ENCODE data around the gene ANKRD62.
"Not testable (repeated sequence)": the region's sequence is repeated elsewhere in the genome, so short reads cannot be mapped to it uniquely, and the experiment has no call there.

DNA sequence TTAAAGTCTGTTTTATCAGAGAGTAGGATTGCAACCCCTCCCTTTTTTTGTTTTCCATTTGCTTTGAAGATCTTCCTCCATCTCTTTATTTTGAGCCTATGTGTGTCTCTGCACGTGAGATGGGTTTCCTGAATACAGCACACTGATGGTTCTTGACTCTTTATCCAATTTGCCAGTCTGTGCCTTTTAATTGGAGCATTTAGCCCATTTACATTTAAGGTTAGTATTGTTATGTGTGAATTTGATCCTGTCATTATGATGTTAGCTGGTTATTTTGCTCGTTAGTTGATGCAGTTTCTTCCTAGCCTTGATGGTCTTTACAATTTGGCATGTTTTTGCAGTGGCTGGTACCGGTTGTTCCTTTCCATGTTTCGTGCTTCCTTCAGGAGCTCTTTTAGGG is 45.2 kb downstream of the ANKRD62 start:
- TF ChIP-seq, protein P1, sequence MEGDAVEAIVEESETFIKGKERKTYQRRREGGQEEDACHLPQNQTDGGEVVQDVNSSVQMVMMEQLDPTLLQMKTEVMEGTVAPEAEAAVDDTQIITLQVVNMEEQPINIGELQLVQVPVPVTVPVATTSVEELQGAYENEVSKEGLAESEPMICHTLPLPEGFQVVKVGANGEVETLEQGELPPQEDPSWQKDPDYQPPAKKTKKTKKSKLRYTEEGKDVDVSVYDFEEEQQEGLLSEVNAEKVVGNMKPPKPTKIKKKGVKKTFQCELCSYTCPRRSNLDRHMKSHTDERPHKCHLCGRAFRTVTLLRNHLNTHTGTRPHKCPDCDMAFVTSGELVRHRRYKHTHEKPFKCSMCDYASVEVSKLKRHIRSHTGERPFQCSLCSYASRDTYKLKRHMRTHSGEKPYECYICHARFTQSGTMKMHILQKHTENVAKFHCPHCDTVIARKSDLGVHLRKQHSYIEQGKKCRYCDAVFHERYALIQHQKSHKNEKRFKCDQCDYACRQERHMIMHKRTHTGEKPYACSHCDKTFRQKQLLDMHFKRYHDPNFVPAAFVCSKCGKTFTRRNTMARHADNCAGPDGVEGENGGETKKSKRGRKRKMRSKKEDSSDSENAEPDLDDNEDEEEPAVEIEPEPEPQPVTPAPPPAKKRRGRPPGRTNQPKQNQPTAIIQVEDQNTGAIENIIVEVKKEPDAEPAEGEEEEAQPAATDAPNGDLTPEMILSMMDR (IDR thresholded peaks at IDR 0.05), result not testable (repeated sequence)
- not testable (repeated sequence) for TF ChIP-seq POLR2A (IDR thresholded peaks at IDR 0.05)

Measured in heart left ventricle (tissue), 13 donors.